Esophagus muscularis mucosa (tissue), 3 donors: ENCODE results near the gene EPHB2.

Source experiments
- POLR2AphosphoS5 ChIP-seq, 2 donors: sonication (generic); formaldehyde crosslinking; IDR thresholded peaks; one replicate each; pipeline ENCODE4 v1.6.1; 2017; ENCODE audit warnings: antibody characterized with exemption in 2 of 2
- TF ChIP-seq, protein P1 (sequence below), 3 experiments: fragments of 200-600 bp in 2 of 3; fragments of 450-650 bp in 1 of 3; sonication (generic) in 2 of 3; IDR thresholded peaks; one replicate each; pipeline ENCODE4 v1.5.1; 2017 to 2019; ENCODE audit warnings: antibody characterized with exemption in 3 of 3, mild to moderate bottlenecking in 2 of 3, moderate library complexity in 1 of 3

DNA sequence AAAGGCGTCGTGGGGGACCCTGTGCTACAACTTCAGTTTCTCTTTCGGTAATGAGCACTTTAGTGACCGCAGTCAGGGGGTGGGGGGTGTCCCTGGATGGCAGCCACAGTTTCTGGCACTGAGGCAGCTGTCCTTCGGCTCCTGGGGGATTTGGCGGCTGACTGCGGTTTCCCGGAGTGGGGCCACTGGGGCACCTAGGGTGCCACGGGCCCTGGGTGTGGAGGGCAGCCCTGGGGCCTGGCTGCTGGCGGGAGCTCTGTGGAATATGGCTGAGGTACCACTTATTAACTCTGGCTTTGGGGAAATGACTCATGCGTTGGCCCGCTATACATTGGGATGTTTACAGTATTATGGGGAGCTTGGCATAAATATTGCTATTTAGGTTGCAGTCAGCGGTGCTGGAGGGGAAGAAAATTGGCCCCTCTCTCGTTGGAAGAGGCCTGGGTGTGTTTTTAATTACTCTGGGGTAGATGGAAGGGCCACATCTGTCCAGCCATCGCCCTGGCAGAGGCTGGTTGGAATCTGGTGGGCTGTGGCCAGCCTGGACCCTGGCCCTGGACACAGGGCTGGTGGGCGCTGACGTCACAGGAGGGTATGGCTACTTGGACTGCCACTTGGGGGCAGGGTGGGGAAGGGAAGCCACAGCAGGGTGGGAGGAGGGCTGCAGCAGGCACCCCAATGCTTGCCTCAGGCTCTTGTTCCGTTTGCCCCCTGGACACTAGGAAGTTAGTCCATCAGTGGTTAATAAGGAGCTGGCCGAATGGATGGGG is 2.0 kb downstream of the EPHB2 start:
- TF ChIP-seq, protein P1, sequence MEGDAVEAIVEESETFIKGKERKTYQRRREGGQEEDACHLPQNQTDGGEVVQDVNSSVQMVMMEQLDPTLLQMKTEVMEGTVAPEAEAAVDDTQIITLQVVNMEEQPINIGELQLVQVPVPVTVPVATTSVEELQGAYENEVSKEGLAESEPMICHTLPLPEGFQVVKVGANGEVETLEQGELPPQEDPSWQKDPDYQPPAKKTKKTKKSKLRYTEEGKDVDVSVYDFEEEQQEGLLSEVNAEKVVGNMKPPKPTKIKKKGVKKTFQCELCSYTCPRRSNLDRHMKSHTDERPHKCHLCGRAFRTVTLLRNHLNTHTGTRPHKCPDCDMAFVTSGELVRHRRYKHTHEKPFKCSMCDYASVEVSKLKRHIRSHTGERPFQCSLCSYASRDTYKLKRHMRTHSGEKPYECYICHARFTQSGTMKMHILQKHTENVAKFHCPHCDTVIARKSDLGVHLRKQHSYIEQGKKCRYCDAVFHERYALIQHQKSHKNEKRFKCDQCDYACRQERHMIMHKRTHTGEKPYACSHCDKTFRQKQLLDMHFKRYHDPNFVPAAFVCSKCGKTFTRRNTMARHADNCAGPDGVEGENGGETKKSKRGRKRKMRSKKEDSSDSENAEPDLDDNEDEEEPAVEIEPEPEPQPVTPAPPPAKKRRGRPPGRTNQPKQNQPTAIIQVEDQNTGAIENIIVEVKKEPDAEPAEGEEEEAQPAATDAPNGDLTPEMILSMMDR (IDR thresholded peaks at IDR 0.05): no peak
- TF ChIP-seq POLR2AphosphoS5 (IDR thresholded peaks at IDR 0.05): no peak
